ENCODE results near the gene PIGR.

PIGR gene

GRCh38 chr1:206885341-206886060, 60.8 kb downstream of the PIGR start:
- no peak for DNase-seq

GRCh38 chr1:206883876-206884275, 62.4 kb downstream of the PIGR start:
- no peak for DNase-seq

GRCh38 chr1:206883160-206883559, 63.1 kb downstream of the PIGR start:
- DNase-seq, result no peak

GRCh38 chr1:206882555-206882954, 63.7 kb downstream of the PIGR start:
- DNase-seq, result no peak

GRCh38 chr1:206880314-206880713, 66.0 kb downstream of the PIGR start:
- DNase-seq, result no peak
